ENCODE measurements around the gene CRIM1.

CRIM1 gene

GRCh38 chr2:36373149-36373926, 17.8 kb downstream of the CRIM1 start:
- DNase-seq (ENCODE audit: low spot score), result no peak

- no peak for DNase-seq (ENCODE audit: low spot score)
Measured at GRCh38 chr2:36374585-36374984, 19.0 kb downstream of the CRIM1 start.

- peak; percentile 80 for DNase-seq (ENCODE audit: low spot score)
Measured at GRCh38 chr2:36376319-36376765, 20.8 kb downstream of the CRIM1 start.

GRCh38 chr2:36376992-36377738, 21.6 kb downstream of the CRIM1 start:
- DNase-seq (ENCODE audit: low spot score), result no peak

- no peak for DNase-seq (ENCODE audit: low spot score)
Measured at GRCh38 chr2:36379710-36380448, 24.3 kb downstream of the CRIM1 start.

GRCh38 chr2:36380624-36381481, 25.3 kb downstream of the CRIM1 start:
- DNase-seq (ENCODE audit: low spot score), result no peak

- no peak for DNase-seq (ENCODE audit: low spot score)
Measured at GRCh38 chr2:36381993-36382392, 26.4 kb downstream of the CRIM1 start.

- DNase-seq (ENCODE audit: low spot score), result no peak
Measured at GRCh38 chr2:36382472-36382871, 26.9 kb downstream of the CRIM1 start.

GRCh38 chr2:36383726-36384125, 28.1 kb downstream of the CRIM1 start:
- DNase-seq (ENCODE audit: low spot score), result no peak

- no peak for DNase-seq (ENCODE audit: low spot score)
Measured at GRCh38 chr2:36384454-36384853, 28.9 kb downstream of the CRIM1 start.

- no peak for DNase-seq (ENCODE audit: low spot score)
Measured at GRCh38 chr2:36385603-36386002, 30.0 kb downstream of the CRIM1 start.

GRCh38 chr2:36387258-36387916, 31.8 kb downstream of the CRIM1 start:
- no peak for DNase-seq (ENCODE audit: low spot score)

GRCh38 chr2:36388472-36388871, 32.9 kb downstream of the CRIM1 start:
- no peak for DNase-seq (ENCODE audit: low spot score)

GRCh38 chr2:36389091-36389564, 33.5 kb downstream of the CRIM1 start:
- no peak for DNase-seq (ENCODE audit: low spot score)

- no peak for DNase-seq (ENCODE audit: low spot score)
Measured at GRCh38 chr2:36389577-36389976, 34.0 kb downstream of the CRIM1 start.

GRCh38 chr2:36392571-36393255, 37.1 kb downstream of the CRIM1 start:
- no peak for DNase-seq (ENCODE audit: low spot score)

GRCh38 chr2:36393738-36394256, 38.2 kb downstream of the CRIM1 start:
- DNase-seq (ENCODE audit: low spot score), result no peak

GRCh38 chr2:36394804-36395203, 39.2 kb downstream of the CRIM1 start:
- DNase-seq (ENCODE audit: low spot score), result no peak

GRCh38 chr2:36395866-36396265, 40.3 kb downstream of the CRIM1 start:
- DNase-seq (ENCODE audit: low spot score), result no peak

GRCh38 chr2:36396878-36397539, 41.4 kb downstream of the CRIM1 start:
- DNase-seq (ENCODE audit: low spot score), result no peak

All from cerebellar cortex (tissue), 1 donor.